ENCODE data around the gene AGBL4.

DNA sequence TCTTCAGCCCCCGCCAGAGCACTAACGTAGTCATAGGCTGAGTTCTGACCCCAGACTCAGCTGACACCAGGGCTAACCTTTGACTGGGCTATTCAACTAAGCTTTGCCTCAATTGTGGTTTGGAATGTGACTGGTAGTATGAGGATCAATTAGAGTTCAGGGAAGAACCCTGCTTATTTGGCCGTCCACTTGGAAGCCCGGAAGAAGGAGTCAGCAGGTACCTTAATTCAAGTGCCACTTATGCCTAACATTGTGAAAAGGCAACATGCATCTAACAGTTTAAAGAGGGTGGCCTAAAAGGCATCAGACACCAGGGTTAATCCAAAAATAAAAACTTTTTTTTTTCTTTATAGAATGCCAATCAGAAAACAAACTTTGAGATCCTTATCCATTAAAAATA, 1339.4 kb downstream of the AGBL4 start:
- TF ChIP-seq, protein P1, sequence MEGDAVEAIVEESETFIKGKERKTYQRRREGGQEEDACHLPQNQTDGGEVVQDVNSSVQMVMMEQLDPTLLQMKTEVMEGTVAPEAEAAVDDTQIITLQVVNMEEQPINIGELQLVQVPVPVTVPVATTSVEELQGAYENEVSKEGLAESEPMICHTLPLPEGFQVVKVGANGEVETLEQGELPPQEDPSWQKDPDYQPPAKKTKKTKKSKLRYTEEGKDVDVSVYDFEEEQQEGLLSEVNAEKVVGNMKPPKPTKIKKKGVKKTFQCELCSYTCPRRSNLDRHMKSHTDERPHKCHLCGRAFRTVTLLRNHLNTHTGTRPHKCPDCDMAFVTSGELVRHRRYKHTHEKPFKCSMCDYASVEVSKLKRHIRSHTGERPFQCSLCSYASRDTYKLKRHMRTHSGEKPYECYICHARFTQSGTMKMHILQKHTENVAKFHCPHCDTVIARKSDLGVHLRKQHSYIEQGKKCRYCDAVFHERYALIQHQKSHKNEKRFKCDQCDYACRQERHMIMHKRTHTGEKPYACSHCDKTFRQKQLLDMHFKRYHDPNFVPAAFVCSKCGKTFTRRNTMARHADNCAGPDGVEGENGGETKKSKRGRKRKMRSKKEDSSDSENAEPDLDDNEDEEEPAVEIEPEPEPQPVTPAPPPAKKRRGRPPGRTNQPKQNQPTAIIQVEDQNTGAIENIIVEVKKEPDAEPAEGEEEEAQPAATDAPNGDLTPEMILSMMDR (IDR thresholded peaks at IDR 0.05) = no peak
- TF ChIP-seq POLR2AphosphoS5 (IDR thresholded peaks at IDR 0.05) (no peak), POLR2A (IDR thresholded peaks at IDR 0.05) (no peak)

All from breast epithelium (tissue), 3 donors.